Psoas muscle (tissue), 8 donors: Measurements from ENCODE around the gene OBSCN. TPM values are rescaled to one million over a fixed set of nuclear protein-coding genes. Genes with fewer than 3 reads are reported as not detected.
A peak's percentile ranks its signal among the peaks of the same experiment; 100 is the strongest.

Source experiments
- ATAC-seq, 4 donors: fragments of 200-7000 bp; cut with Tn5 transposase; one replicate each; pipeline ENCODE4 v1.9.1; 2020; ENCODE audit warnings: moderate library complexity in 3 of 4, mild to moderate bottlenecking in 2 of 4
- DNase-seq, 2 donors: peaks; one replicate each; pipeline ENCODE4 v3.0.0-alpha.2; 2020
- H3K27ac ChIP-seq: fragments of 200-600 bp; one replicate; pipeline ENCODE4 v1.8.0; 2022
- H3K27me3 ChIP-seq, 3 donors: fragments of 200-600 bp in 1 of 3; one replicate each; pipeline versions ENCODE4 v1.6.1 to v1.8.0; 2013 to 2022; ENCODE audit warnings: low read length in 2 of 3, mild to moderate bottlenecking in 2 of 3, moderate library complexity in 1 of 3; ENCODE audit not compliant: insufficient read depth in 3 of 3
- H3K36me3 ChIP-seq, 2 donors: fragments of 200-600 bp in 1 of 2; one replicate each; pipeline versions ENCODE4 v1.6.1 to v1.8.0; 2013 to 2022; ENCODE audit warnings: low read depth in 1 of 2, mild to moderate bottlenecking in 1 of 2, moderate library complexity in 1 of 2; ENCODE audit not compliant: insufficient read depth in 1 of 2
- H3K4me1 ChIP-seq: fragments of 200-600 bp; one replicate; pipeline ENCODE4 v1.8.0; 2022
- H3K4me3 ChIP-seq: fragments of 200-600 bp; one replicate; pipeline ENCODE4 v1.8.0; 2022; ENCODE audit warnings: mild to moderate bottlenecking
- H3K9me3 ChIP-seq: fragments of 200-600 bp; one replicate; pipeline ENCODE4 v1.8.0; 2022
- WGBS, 3 donors: extraction: QIAGEN DNeasy Blood & Tissue Kit; methylation state at CpG; one replicate each; pipeline versions ENCODE4 v1.1.6 to v1.1.7; 2013; 5-methylcytosine and 5-hydroxymethylcytosine counted together
- intact Hi-C, 2 donors: fragments of 100-400 bp; cut with DNase I; formaldehyde crosslinking; loops; one replicate each; pipeline versions ENCODE4 v1.11.0 to v1.14.2; 2022
- polyA plus RNA-seq, 3 donors: library from polyadenylated mRNA; stranded (reverse); fragments of 200-250 nt; gene quantifications; one replicate each; pipeline ENCODE4 v1.2.3, GENCODE V29; 2013
- total RNA-seq, 4 donors: library from RNA; stranded (reverse); fragmentation: NEBNext Ultra II Directional in 2 of 4; extraction: Animal tissue kit (Norgen Biotek cat#: 25700) in 2 of 4; gene quantifications; one replicate each; pipeline versions ENCODE4 v1.2.1 to v1.2.4, GENCODE V29; 2021 to 2023
- TF ChIP-seq, protein P1 (sequence below): fragments of 200-600 bp; IDR thresholded peaks from one replicate; pipeline ENCODE4 v1.8.0; 2022; ENCODE audit warnings: antibody characterized with exemption
- donor health status: healthy with polysubstance abuse.
- donor health status: DM: no; HTN: no; CAD: no; lungs with moderate emphysema.
- donor health status: Bipolar disorder and iron deficiency.
- donor health status: healthy.
- donor health status: DM: yes; HTN: yes; CAD: no.
- donor health status: DM: no; HTN: no; CAD: no.
- donor health status: DM: no; HTN: no; CAD: no.
- donor health status: DM: yes; HTN: yes; CAD: no.

The OBSCN gene
- total and polyA plus RNA-seq, 7 donors = 397 to 1,869 (median 1,061) TPM

DNA sequence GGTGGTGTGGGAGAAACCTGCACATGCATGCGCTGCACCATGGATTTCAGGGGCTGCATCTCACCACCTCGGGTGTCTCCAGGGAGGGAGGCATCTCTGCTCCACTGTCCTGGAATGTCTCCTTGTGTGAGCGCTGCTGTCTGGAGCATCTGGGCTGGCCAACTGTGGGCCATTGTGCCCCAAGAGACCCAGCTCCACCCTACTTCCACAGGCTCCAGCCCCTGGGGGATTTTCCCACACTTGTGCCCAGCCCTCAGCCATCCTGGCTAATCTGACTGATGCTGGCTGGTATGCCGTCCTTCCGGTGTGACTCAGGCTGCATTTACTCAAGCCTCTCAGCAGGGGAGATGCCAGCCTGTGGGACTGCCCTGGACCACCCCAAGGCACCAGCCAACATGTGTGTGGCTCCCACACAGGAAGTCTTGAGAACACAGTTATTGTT is 136.8 kb downstream of the OBSCN start:
- H3K36me3 ChIP-seq = peaks cover 4 to 97% of the 10 kb centered on the region in 2 donors
- 61 to 63% (median 61%) methylated on average over 5 of the region's 5 CpGs for WGBS, 3 donors

DNA sequence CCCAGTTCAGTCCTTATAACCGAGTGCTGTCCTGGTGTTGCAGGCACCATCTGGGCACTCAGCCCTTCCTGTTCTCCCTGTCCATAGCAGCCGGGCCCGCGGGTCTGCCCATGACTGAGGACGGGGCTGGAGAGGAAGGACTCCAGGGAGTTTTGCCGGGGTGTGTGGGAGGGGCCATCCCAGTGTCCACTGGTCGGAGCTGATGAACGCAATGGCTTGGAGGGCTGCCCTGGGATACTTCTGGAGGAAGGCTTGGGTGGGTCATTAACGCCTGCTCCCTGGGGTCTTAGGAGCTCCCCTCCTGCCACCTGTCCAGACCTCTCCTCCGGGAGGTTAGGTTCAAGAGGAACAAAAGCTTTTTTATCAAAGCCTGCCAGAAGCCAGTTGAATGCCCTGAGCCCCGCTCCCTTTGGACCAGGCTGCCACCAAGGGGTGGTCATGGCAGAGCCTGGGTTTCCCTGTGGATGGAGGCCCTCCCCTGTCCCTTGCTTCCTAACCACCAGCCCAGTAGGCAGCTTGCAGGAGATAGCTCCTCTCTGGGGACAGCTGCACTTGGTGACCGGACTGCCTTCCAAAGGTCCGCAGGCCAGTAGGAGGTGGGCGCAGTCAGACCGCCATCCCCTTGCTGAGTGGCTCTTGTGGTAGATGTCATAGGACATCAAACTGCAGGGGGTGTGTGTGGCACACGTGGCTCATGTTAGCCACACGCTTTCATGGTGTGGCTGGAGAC is 137.5 kb downstream of the OBSCN start:
- H3K4me3 ChIP-seq = no peak overlapping the region
- H3K27me3 ChIP-seq = no peaks in the 10 kb centered on the region
- H3K36me3 ChIP-seq = peaks cover 3 to 97% of the 10 kb centered on the region in 2 donors
- H3K9me3 ChIP-seq = no peaks in the 10 kb centered on the region
- DNase-seq = peak; percentile 18 to 52
- 57 to 82% (median 63%) methylated on average over 17 of the region's 17 CpGs for WGBS, 3 donors
- TF ChIP-seq, protein P1, sequence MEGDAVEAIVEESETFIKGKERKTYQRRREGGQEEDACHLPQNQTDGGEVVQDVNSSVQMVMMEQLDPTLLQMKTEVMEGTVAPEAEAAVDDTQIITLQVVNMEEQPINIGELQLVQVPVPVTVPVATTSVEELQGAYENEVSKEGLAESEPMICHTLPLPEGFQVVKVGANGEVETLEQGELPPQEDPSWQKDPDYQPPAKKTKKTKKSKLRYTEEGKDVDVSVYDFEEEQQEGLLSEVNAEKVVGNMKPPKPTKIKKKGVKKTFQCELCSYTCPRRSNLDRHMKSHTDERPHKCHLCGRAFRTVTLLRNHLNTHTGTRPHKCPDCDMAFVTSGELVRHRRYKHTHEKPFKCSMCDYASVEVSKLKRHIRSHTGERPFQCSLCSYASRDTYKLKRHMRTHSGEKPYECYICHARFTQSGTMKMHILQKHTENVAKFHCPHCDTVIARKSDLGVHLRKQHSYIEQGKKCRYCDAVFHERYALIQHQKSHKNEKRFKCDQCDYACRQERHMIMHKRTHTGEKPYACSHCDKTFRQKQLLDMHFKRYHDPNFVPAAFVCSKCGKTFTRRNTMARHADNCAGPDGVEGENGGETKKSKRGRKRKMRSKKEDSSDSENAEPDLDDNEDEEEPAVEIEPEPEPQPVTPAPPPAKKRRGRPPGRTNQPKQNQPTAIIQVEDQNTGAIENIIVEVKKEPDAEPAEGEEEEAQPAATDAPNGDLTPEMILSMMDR = no peak
- peaks cover 10% of the 10 kb centered on the region for H3K4me1 ChIP-seq
- ATAC-seq = peak in 3 of 4 donors; percentile 1 to 7 (median 2)
- peak overlapping the region; percentile 56 for H3K27ac ChIP-seq
- intact Hi-C loops = no loop called here

More for the DNA sequence above, 136.8 kb downstream of the OBSCN start:
- H3K27me3 ChIP-seq = no peaks in the 10 kb centered on the region
- ATAC-seq (peak; percentile 26 to 46 (median 39)), DNase-seq (peak; percentile 25 to 67)
- H3K4me3 ChIP-seq = no peak overlapping the region
- H3K9me3 ChIP-seq = no peaks in the 10 kb centered on the region
- TF ChIP-seq, protein P1 = no peak
- intact Hi-C loops = no loop called here
- H3K4me1 ChIP-seq = peaks cover 10% of the 10 kb centered on the region
- peak overlapping the region; percentile 56 for H3K27ac ChIP-seq

DNA sequence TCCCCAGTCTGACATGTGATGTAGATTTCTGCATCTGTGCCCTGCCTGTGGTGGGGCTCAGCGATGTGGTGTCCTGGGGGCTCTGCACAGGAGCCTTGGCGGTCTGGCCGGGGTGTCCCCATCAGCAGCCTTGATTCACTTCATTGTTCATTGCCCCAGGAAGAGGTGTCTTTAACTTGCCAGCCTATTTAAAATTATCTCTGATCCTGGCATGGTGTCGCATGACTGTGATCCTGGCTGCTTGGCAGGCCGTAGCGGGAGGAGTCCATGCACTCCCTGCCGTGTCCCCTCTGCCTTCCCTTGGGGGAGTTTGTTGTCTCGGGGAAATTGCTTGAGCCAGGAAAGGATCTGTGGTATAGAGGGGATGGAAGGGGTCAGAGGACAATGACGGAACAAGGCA is 138.9 kb downstream of the OBSCN start:
- Histone ChIP-seq H3K27me3 (no peaks in the 10 kb centered on the region), H3K9me3 (no peaks in the 10 kb centered on the region), H3K36me3 (peaks cover 3 to 97% of the 10 kb centered on the region in 2 donors), H3K4me1 (peaks cover 10% of the 10 kb centered on the region), H3K4me3 (no peak overlapping the region), H3K27ac (peak overlapping the region; percentile 25)
- intact Hi-C loops = no loop called here
- peak in 3 of 4 donors; percentile 2 to 8 (median 4) for ATAC-seq
- TF ChIP-seq, protein P1 = no peak
- WGBS, 3 donors = 45 to 57% (median 47%) methylated on average over 9 of the region's 9 CpGs
- DNase-seq = peak in 1 of 2 donors; percentile 49

DNA sequence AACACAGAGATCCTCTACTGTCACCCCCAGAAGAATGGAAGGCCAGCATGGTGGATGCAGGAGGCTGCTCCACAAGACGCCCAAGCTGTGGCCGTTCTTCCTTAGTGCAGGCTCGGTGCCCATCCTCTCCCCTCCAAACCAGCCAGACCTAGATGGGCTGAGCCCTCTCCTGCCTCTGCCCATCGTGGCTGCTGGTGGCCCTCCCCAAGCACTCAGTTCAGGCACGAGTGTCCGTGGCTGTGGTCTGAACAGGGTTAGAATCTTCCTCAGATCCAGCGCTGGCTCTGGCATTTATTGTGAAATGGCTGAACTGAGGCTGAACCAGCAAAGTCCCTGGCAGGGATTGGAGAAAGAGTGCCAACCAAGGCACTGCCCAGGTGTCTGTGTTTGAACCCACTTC is 139.3 kb downstream of the OBSCN start:
- H3K27me3 ChIP-seq = no peaks in the 10 kb centered on the region
- H3K36me3 ChIP-seq = peaks cover 3 to 97% of the 10 kb centered on the region in 2 donors
- TF ChIP-seq, protein P1 = no peak
- peak overlapping the region; percentile 25 for H3K27ac ChIP-seq
- H3K4me3 ChIP-seq = no peak overlapping the region
- peak in 1 of 2 donors; percentile 45 for DNase-seq
- intact Hi-C loops = no loop called here
- no peak for ATAC-seq
- 61 to 85% (median 65%) methylated on average over 7 of the region's 7 CpGs for WGBS, 3 donors
- no peaks in the 10 kb centered on the region for H3K9me3 ChIP-seq
- peaks cover 10% of the 10 kb centered on the region for H3K4me1 ChIP-seq
